ENCODE measurements around the gene EFNA5. TPM values are rescaled to one million over a fixed set of nuclear protein-coding genes. Genes with fewer than 3 reads are reported as not detected.

Gene EFNA5
- total and polyA plus RNA-seq, 8 donors, result 0.29 to 187 (median 3.1) TPM

GRCh38 chr5:107378218-107378899 lies 292.4 kb downstream of the EFNA5 start:
- no peak for DNase-seq
- Histone ChIP-seq H3K4me3 (no peak overlapping the region), H3K4me1 (no peaks in the 10 kb centered on the region), H3K27me3 (no peaks in the 10 kb centered on the region), H3K36me3 (no peaks in the 10 kb centered on the region), H3K27ac (no peak overlapping the region), H3K9me3 (no peaks in the 10 kb centered on the region)
- intact Hi-C loops (cut with DNase I; ENCODE audit: low total_unique reads), result no loop called here
- TF ChIP-seq POLR2A (IDR thresholded peaks at IDR 0.05) (no peak), EP300 (IDR thresholded peaks at IDR 0.05) (no peak), POLR2AphosphoS5 (IDR thresholded peaks at IDR 0.05) (no peak)
- TF ChIP-seq, protein P1, sequence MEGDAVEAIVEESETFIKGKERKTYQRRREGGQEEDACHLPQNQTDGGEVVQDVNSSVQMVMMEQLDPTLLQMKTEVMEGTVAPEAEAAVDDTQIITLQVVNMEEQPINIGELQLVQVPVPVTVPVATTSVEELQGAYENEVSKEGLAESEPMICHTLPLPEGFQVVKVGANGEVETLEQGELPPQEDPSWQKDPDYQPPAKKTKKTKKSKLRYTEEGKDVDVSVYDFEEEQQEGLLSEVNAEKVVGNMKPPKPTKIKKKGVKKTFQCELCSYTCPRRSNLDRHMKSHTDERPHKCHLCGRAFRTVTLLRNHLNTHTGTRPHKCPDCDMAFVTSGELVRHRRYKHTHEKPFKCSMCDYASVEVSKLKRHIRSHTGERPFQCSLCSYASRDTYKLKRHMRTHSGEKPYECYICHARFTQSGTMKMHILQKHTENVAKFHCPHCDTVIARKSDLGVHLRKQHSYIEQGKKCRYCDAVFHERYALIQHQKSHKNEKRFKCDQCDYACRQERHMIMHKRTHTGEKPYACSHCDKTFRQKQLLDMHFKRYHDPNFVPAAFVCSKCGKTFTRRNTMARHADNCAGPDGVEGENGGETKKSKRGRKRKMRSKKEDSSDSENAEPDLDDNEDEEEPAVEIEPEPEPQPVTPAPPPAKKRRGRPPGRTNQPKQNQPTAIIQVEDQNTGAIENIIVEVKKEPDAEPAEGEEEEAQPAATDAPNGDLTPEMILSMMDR (IDR thresholded peaks at IDR 0.05), result no peak
- 80 to 91% (median 85%) methylated on average over 2 of the region's 2 CpGs for WGBS, 5 donors

DNA sequence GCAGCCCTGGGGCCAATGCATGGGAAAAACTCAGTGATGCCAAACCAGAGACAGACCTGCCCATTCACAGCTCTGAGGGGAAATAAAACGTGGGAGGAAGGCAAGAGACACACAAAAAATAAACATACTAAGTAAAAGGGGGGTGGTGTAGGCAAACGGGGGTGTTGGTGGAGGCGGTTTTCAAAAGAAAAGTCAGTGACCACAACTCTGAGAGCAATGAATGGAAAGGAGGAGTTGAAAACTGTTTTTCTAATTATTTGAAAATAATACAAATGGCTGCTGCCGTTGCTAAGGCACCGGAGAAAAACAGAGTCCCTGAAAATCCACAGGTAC lies 293.5 kb downstream of the EFNA5 start:
- Histone ChIP-seq H3K4me1 (no peaks in the 10 kb centered on the region), H3K4me3 (no peak overlapping the region), H3K9me3 (no peaks in the 10 kb centered on the region), H3K36me3 (no peaks in the 10 kb centered on the region), H3K27me3 (no peaks in the 10 kb centered on the region), H3K27ac (no peak overlapping the region)
- TF ChIP-seq, protein P1 (IDR thresholded peaks at IDR 0.05), result no peak
- no peak for TF ChIP-seq POLR2AphosphoS5 (IDR thresholded peaks at IDR 0.05)
- TF ChIP-seq EP300 (IDR thresholded peaks at IDR 0.05), result no peak
- TF ChIP-seq POLR2A (IDR thresholded peaks at IDR 0.05), result no peak
- intact Hi-C loops (cut with DNase I; ENCODE audit: low total_unique reads), result no loop called here
- 83 to 90% (median 89%) methylated on average over 5 of the region's 5 CpGs for WGBS, 5 donors
- no peak for DNase-seq

- no peak for TF ChIP-seq EP300 (IDR thresholded peaks at IDR 0.05)
- no peak for TF ChIP-seq POLR2AphosphoS5 (IDR thresholded peaks at IDR 0.05)
- TF ChIP-seq, protein P1 (IDR thresholded peaks at IDR 0.05), result no peak
- TF ChIP-seq POLR2A (IDR thresholded peaks at IDR 0.05), result no peak
- no peak overlapping the region for H3K4me3 ChIP-seq
- WGBS, 5 donors, result 78 to 91% (median 88%) methylated on average over 11 of the region's 11 CpGs
- H3K36me3 ChIP-seq, result no peaks in the 10 kb centered on the region
- no peak for DNase-seq
- no peaks in the 10 kb centered on the region for H3K27me3 ChIP-seq
- no peaks in the 10 kb centered on the region for H3K9me3 ChIP-seq
- no peaks in the 10 kb centered on the region for H3K4me1 ChIP-seq
- H3K27ac ChIP-seq, result no peak overlapping the region
- intact Hi-C loops (cut with DNase I; ENCODE audit: low total_unique reads), result no loop called here
These were observed 294.0 kb downstream of the EFNA5 start for GRCh38 chr5:107376546-107377276.

DNA sequence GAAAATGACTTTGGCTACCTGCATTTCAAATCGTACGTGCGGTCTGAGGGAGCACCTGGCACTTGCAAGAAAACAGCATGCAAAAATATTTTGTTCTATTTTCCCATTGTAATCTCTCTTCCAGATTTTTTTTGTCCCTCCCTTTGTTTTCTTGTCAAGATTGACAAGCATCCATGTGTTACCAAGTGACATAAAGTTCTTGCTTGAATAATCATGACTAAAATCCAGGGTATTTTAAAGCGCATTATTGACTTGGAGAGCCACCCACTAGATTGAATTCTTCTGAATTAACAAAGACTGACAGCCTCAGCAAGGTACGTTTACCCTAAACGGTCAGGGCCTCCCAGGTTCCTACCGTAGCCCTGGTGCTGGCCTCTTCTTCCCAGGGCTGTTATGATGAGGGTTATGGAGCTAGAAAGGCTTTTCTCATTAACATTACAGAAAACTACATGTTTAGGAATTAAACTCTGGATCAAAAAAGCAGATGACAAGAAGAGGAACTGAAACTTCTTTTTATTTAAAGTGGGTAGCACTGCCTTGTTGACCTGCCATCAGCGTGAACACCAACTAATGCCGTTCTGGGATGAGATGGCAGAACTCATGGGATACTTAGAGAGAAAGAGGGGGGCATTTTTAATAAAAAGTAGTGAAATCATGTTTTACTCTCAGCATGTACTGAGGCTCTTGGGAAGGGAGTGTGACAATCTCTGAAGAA lies 297.0 kb downstream of the EFNA5 start:
- Histone ChIP-seq H3K4me3 (no peak overlapping the region), H3K27ac (no peak overlapping the region), H3K9me3 (no peaks in the 10 kb centered on the region), H3K27me3 (no peaks in the 10 kb centered on the region), H3K4me1 (no peaks in the 10 kb centered on the region), H3K36me3 (no peaks in the 10 kb centered on the region)
- intact Hi-C loops (cut with DNase I; ENCODE audit: low total_unique reads), result no loop called here
- 87 to 92% (median 90%) methylated on average over 9 of the region's 9 CpGs for WGBS, 5 donors
- DNase-seq, result no peak
- TF ChIP-seq POLR2AphosphoS5 (IDR thresholded peaks at IDR 0.05) (no peak), POLR2A (IDR thresholded peaks at IDR 0.05) (no peak), EP300 (IDR thresholded peaks at IDR 0.05) (no peak)
- TF ChIP-seq, protein P1 (IDR thresholded peaks at IDR 0.05), result no peak
